ENCODE data around the gene DPCD.

DNA sequence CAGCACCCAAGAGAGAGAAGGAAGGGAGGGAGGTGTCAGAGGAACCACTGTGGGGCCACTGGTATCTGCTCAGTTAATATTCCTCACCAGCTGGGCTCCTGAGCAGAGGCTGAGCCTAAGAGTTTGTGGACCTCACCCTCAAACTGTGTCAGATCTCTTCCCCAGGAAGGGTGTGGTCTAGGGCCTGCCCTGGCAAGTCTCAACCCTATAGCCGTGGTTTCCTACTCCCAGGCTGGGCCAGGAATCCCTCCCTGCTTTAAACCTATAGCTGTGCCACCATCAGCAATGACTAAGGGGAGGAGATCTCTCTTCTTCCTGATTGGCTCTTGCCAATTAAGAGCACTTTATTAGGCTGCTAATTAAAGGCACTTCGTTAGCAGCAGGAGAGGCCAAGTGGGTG lies 29.9 kb upstream of the DPCD start:
- TF ChIP-seq, protein P1, sequence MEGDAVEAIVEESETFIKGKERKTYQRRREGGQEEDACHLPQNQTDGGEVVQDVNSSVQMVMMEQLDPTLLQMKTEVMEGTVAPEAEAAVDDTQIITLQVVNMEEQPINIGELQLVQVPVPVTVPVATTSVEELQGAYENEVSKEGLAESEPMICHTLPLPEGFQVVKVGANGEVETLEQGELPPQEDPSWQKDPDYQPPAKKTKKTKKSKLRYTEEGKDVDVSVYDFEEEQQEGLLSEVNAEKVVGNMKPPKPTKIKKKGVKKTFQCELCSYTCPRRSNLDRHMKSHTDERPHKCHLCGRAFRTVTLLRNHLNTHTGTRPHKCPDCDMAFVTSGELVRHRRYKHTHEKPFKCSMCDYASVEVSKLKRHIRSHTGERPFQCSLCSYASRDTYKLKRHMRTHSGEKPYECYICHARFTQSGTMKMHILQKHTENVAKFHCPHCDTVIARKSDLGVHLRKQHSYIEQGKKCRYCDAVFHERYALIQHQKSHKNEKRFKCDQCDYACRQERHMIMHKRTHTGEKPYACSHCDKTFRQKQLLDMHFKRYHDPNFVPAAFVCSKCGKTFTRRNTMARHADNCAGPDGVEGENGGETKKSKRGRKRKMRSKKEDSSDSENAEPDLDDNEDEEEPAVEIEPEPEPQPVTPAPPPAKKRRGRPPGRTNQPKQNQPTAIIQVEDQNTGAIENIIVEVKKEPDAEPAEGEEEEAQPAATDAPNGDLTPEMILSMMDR (IDR thresholded peaks at IDR 0.05; ENCODE audit: control extremely low read depth in 1 of 3, insufficient read depth in 1 of 3, low read depth in 1 of 3, low read length in 3 of 3) = no peak
- no peak for TF ChIP-seq TAF1 (IDR thresholded peaks at IDR 0.05; ENCODE audit: low read depth, low read length)
- TF ChIP-seq RBBP5 (IDR thresholded peaks at IDR 0.05; ENCODE audit: borderline replicate concordance, low read depth, low read length) = no peak
- no peak for TF ChIP-seq POLR2A (IDR thresholded peaks at IDR 0.05; ENCODE audit: control extremely low read depth in 1 of 2, low read depth in 2 of 2, low read length in 2 of 2)
- TF ChIP-seq EZH2 (IDR thresholded peaks at IDR 0.05; ENCODE audit: low read depth, low read length, severe bottlenecking) = no peak

Data from H1 (cell line).